GM19240 (cell line): ENCODE results near the gene CDK11B.
"Not testable (repeated sequence)": the region's sequence is repeated elsewhere in the genome, so short reads cannot be mapped to it uniquely, and the experiment has no call there.

Experiments
- DNase-seq: peaks from one replicate; pipeline ENCODE4 v3.0.0; 2011; ENCODE audit warnings: low spot score; ENCODE audit not compliant: insufficient read length

Gene CDK11B

GRCh38 chr1:1658583-1659549 is at the start of gene CDK11B:
Gene CDK11B (minus strand): TSS chr1:1659004. CDS start chr1:1657485, 1,519 bp downstream.
- peak; percentile 89 for DNase-seq

- DNase-seq, result not testable (repeated sequence)
Observed at GRCh38 chr1:1707897-1708296, 49.1 kb upstream of the CDK11B start.

- not testable (repeated sequence) for DNase-seq
Observed at GRCh38 chr1:1707241-1707640, 48.4 kb upstream of the CDK11B start.

GRCh38 chr1:1705623-1706022 is 46.8 kb upstream of the CDK11B start:
- DNase-seq, result not testable (repeated sequence)

- not testable (repeated sequence) for DNase-seq
Observed at GRCh38 chr1:1704284-1704957, 45.6 kb upstream of the CDK11B start.

DNA sequence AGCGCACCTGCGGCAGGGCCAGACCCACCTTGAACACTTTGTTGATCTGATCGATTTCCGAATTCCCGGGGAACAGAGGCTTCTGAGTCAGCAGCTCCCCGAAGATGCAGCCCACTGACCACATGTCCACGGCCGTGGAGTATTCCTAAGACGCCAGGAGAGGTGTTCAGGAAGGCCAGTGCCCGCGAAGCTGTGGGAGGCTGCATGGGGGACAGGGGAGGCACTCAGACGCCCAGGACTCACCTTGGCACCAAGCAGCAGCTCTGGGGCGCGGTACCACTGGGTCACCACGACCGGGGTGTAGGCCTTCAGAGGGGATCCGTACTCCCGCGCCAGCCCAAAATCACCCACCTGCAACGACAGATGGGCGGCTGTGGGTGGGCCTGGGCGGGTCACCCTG is 45.0 kb upstream of the CDK11B start:
- no peak for DNase-seq

DNA sequence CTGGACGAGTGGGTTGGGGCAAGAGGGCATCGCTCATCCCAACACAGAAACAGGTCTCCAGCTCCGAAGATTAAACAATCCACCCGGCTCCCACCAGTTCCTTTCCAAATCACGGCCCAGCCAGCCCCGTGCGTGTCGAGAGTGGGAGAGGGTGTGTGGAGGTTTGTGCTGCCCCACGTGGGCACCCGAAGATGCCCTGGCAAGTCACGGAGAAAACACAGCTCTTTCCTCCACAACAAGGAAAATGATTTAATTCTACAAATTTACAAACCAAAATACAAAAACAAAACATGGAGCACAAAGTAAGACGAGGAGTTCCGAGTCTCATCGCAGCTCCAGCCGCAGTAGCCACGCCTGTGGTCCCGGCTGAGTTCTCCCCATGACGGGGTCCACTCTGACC is 43.7 kb upstream of the CDK11B start:
- not testable (repeated sequence) for DNase-seq

DNA sequence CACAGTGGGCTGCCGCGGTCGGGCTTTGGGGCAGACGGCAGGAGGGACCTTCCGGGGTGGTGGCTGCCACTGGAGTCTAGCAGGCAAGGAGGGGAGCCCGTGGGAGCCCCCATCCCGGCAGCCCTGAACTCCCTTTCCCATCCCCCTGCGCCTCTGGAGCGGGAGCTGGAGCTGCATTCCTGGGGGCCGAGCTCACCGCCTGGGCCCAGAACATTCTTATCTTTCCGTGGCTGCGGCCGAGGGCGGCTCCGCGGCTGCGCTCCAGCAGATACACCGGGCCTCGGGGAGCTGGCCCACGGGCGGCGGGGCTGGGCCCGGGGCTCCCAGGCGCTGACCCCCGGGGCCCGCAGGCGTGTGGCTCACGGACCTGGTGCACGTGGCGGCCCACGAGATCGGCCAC is 41.8 kb upstream of the CDK11B start:
- DNase-seq, result not testable (repeated sequence)

DNA sequence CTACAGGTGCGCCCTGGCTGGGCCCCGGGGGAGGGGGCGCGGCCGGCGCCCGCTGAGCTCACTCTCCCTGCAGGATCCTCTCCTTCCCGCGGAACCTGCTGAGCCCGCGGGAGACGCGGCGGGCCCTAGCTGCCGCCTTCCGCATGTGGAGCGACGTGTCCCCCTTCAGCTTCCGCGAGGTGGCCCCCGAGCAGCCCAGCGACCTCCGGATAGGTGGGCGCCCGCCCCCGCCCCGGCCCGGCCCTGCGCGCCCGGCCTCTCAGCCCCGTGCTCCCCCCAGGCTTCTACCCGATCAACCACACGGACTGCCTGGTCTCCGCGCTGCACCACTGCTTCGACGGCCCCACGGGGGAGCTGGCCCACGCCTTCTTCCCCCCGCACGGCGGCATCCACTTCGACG is 41.3 kb upstream of the CDK11B start:
- DNase-seq, result not testable (repeated sequence)

- DNase-seq, result not testable (repeated sequence)
Observed at GRCh38 chr1:1699061-1699460, 40.3 kb upstream of the CDK11B start.

- not testable (repeated sequence) for DNase-seq
Observed at GRCh38 chr1:1697358-1698183, 38.8 kb upstream of the CDK11B start.

- not testable (repeated sequence) for DNase-seq
Observed at GRCh38 chr1:1696431-1697357, 37.9 kb upstream of the CDK11B start.

DNA sequence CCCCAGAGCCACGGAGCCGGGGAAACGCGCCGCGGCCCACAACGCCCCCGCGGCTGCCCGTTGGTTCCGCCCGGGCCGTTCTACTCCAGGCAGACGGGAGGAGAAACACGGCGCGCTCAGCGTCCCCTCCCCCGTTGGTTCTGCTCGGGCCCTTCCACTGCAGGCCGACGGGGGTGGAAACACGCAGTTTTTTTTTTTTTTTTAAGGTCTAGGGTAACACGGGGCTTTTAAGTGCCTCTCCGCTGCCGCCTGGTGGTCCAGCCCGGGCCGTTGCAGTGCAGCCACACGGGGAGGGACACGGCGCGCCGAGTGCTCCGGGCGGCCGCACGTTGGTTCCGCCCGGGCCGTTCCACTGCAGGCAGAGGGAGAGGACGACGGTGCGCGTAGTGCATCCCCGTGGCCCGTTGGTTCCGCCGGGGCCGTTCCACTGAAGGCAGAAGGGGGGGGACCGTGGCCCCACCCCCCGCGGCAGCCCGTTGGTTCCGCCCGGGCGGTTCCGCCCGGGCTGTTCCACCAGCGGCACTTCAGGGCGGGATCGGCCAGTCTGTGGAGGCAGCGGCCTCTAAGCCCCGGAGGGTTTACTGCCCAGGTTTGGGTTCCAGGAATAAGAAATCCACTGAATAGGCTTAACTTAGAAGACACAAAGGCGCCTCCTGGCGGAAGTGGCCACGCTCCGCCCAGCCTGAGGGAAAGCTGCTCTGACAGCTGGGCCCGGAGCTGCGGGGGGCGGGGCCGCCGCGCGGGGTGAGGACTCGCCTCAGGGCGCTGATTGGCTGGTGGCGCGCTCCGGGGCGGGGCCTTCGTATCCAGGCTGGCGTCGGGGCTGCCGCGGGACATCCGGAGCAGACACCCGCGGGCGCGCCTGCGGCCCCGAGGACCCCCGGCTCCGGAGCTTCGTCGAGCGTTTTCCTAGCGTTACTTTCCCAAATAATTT is 34.2 kb upstream of the CDK11B start, which contains the start of gene SLC35E2B:
Gene SLC35E2B (minus strand): TSS at position 82 of the 934 bp plus-strand sequence. CDS start 16,096 bp downstream, outside the sequence.
- DNase-seq, result peak; percentile 23

DNA sequence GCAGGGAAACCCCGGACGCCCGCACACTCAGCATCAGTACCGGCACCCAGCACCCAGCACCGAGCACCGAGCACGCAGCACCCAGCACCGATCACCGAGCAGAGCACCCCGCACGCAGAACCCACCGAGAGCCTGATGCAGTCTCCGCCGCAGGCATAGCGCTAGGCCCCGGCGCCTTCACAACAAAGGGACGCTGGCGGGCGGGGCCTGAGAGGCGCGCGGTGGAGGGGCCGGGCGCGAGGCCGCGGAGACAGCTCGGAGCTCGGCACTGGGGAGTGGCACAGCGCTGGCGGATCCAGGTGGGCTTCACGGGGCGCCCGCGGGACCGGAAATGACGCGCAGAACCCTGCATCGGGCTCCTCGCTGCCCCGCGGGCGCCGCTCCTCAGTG is 33.5 kb upstream of the CDK11B start:
- not testable (repeated sequence) for DNase-seq

- DNase-seq, result not testable (repeated sequence)
Observed at GRCh38 chr1:1691443-1691842, 32.6 kb upstream of the CDK11B start.

DNA sequence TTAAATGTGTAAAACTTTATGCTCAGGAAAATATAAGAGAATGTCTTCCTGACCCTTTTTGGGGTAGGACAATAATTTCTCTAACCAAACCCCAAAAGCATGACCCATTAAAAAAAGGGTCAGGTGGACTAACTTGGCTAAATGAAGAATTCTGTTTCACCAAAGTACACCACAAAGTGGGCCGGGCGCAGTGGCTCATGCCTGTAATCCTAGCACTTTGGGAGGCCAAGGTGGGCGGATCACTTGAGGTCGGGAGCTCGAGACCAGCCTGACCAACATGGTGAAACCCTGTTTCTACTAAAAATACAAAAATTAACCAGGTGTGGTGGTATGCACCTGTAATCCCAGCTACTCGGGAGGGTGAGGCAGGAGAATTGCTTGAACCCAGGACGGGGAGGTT is 30.7 kb upstream of the CDK11B start:
- DNase-seq, result not testable (repeated sequence)

DNA sequence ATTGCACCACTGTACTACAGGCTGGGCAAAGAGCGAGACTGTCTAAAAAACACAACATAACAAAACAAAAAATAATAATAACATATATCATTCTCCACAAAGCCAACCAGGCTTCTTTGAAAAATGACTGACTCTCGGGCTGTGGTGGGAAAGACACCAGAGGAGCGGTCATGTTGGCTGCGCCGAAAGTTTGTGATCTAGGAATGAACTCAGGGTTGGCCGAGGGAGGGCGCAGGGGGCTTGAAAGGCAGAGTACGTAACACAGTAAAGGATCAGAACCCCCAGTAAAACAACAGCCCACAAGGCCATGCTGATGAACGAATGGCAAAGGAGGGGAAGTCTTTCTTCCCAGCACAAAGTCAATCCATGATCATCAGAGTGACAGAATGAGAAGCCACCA is 29.0 kb upstream of the CDK11B start:
- no peak for DNase-seq

DNA sequence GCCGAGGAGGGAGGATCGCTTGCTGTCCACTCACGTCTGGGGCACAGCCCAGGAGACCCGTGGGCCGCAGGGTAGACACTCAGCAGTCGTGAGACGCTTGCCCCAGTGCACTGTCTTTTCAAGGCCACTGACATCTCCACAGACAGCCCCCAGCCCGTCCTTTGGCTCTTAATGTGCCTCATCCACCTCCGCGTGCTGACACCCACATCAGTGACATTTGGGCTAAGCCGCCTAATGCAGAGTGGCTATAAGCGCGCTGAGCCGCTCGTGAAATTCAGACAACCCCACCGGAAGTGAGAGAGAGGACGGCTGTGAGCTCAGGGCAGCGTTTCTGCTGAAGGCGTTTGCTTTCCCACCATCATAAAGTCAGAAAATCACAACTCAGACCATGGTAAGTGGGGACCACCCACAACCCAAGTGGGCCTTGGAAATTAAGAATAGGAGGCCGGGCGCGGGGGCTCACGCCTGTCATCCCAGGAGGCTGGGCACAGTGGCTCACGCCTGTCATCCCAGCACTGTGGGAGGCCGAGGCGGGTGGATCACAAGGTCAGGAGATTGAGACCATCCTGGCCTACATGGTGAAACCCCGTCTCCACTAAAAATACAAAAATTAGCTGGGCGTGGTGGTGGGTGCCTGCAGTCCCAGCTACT is 25.4 kb upstream of the CDK11B start:
- no peak for DNase-seq
